Measurements from ENCODE around the gene CSF3R.

Gene CSF3R

DNA sequence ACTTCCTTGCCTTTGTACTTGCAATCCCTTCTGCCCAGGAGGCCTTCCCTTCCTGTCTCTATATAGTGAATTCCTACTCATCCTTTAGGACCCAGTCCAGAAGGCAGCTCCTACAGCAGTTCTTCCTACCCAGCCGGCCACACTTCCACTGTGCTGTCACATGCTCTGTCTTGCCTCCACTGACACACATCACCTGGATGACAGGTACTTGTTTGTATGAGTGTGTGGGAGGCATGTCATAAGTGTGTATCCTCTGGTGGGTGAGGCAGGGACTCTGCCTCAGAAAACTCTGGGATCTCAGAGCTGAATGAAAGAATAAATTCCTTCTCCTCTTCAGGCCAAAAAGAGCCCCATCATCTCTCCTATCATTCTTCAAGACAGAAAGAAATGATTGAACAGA is 27.3 kb downstream of the CSF3R start:
- DNase-seq = no peak

DNA sequence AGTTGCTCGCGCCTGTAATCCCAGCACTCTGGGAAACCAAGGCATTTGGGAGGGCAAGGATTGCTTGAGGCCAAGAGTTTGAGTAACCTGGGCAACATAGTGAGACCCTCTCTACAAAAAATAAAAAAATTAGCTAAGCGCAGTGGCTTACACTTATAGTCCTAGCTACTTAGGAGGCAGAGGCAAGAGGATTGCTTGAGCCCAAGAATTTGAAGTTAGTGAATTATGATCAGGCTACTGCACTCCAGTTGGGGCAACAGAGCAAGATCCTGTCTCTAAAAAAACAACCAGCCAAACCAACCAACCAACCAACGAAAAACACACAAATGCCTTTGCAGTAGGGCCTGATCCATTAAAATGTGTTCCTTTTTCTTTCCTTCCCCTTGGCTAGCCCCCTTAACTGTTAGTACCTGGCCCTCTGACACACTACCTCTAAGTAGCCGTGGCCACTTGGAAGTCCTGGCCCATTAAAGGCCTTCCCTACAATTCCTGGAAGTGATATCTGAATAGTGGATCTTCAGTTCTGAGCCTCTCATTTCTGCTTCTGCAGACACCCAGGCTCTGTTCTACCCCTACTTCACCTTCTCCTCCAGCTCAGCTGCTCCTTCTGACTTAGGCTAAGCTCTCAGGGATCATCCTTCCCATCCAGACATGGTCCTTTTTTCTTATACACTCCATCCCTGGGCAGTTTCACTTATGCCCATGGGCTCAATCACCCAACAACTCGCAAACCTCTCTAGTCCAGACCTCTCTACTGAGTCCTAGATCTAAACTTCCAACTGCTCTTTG is 28.9 kb downstream of the CSF3R start:
- no peak for DNase-seq

GRCh38 chr1:36453051-36453450 is 29.7 kb downstream of the CSF3R start:
- DNase-seq = no peak

GRCh38 chr1:36450919-36451305 is 31.8 kb downstream of the CSF3R start:
- no peak for DNase-seq

GRCh38 chr1:36450270-36450918 is 32.3 kb downstream of the CSF3R start, which contains the start of gene OSCP1:
OSCP1 (minus strand) TSS chr1:36450451; CDS start chr1:36450369, 82 bp downstream.
- DNase-seq = peak; percentile 97 to 98 (median 98)

GRCh38 chr1:36448530-36449056 is 34.1 kb downstream of the CSF3R start:
- no peak for DNase-seq

- no peak for DNase-seq
These were observed 35.3 kb downstream of the CSF3R start for GRCh38 chr1:36447450-36447849.

DNA sequence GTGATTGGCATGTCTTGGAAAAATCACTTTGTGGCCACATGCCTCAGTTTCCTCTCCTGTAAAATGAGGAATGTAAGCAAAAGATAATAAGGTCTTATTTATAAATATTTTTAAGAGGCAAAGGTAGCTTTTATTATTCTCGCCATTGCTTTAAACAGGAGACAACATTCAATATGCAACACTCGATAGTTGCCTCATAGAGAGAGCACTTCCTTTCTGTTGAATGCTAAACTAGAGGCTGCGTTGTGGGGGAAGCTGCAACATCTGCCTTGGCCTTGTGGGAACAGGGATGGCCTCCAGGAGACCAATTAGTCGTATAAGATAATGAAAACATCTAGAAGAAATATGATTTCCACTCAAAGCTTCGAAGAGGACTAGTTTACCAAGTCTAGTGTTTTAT is 36.0 kb downstream of the CSF3R start:
- peak; percentile 35 to 43 (median 36) for DNase-seq

- peak; percentile 68 to 78 (median 73) for DNase-seq
These were observed 36.4 kb downstream of the CSF3R start for GRCh38 chr1:36446271-36446670.

- DNase-seq = no peak
These were observed 39.4 kb downstream of the CSF3R start for GRCh38 chr1:36443297-36443696.

GRCh38 chr1:36442337-36442736 is 40.4 kb downstream of the CSF3R start:
- DNase-seq = no peak

- DNase-seq = no peak
These were observed 42.1 kb downstream of the CSF3R start for GRCh38 chr1:36440646-36441045.

- no peak for DNase-seq
These were observed 42.7 kb downstream of the CSF3R start for GRCh38 chr1:36440044-36440443.

- DNase-seq = no peak
These were observed 44.0 kb downstream of the CSF3R start for GRCh38 chr1:36438715-36439114.

DNA sequence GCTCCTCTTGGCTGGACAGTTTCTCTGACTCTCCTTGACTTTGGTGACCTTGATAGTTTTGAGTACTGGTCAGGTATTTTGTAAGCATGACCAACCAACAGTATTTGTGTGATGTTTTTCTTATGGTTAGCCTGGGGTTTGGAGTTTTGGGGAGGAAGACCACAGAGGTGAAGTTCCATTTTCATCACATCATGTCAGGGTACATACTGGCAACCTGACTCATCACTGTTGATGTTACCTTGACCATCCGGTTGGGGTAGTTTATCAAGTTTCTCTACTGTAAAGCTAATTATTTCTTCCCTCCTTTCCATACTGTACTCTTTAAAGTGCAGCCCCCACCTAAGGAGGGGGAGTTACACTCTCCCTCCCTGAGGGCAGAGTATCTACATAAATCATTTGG is 45.9 kb downstream of the CSF3R start:
- DNase-seq = no peak

GRCh38 chr1:36433102-36433501 is 49.6 kb downstream of the CSF3R start:
- DNase-seq = no peak

- no peak for DNase-seq
These were observed 50.1 kb downstream of the CSF3R start for GRCh38 chr1:36432616-36433015.

- no peak for DNase-seq
These were observed 56.9 kb downstream of the CSF3R start for GRCh38 chr1:36425791-36426190.

DNA sequence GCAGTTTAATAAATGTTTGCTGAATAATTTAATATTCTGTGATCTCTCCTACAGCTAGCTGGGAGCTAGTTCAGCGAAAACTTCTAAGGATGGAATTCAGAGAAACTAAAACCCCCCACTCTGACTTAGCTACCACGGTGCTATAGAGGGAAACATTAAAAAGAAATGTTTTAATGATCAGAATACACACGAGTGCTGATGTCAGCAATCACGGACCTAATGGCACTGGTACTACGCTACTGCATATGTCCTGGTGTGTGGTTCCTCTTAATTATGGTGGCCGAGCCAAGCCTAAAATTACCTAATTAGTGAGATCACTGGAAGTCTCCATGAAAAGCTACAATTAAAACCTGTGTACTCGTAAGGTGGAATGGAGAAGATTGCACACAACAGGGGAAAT is 61.1 kb downstream of the CSF3R start:
- DNase-seq = no peak

- peak; percentile 94 to 96 (median 95) for DNase-seq
These were observed 61.8 kb downstream of the CSF3R start for GRCh38 chr1:36420836-36421317.

GRCh38 chr1:36420409-36420808 is 62.3 kb downstream of the CSF3R start:
- no peak for DNase-seq

GRCh38 chr1:36419569-36419968 is 63.1 kb downstream of the CSF3R start:
- no peak for DNase-seq

- DNase-seq = no peak
These were observed 63.6 kb downstream of the CSF3R start for GRCh38 chr1:36419140-36419539.

- DNase-seq = no peak
These were observed 64.8 kb downstream of the CSF3R start for GRCh38 chr1:36417931-36418330.
